ENCODE measurements around the gene ADI1.

- TF ChIP-seq CTCF (IDR thresholded peaks at IDR 0.05 in 8 of 11, conservative IDR thresholded peaks at IDR 0.05 in 3 of 11): no peak
- no peak for TF ChIP-seq POLR2A (IDR thresholded peaks at IDR 0.05)
- TF ChIP-seq POLR2AphosphoS5 (IDR thresholded peaks at IDR 0.05): no peak
Observed at GRCh38 chr2:3527886-3528785, 8.8 kb upstream of the ADI1 start.

Data from spleen (tissue), 7 donors.